ENCODE results near the gene FOXP1.

- TF ChIP-seq, protein P1, sequence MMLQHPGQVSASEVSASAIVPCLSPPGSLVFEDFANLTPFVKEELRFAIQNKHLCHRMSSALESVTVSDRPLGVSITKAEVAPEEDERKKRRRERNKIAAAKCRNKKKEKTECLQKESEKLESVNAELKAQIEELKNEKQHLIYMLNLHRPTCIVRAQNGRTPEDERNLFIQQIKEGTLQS (IDR thresholded peaks at IDR 0.05): no peak
- TF ChIP-seq, protein P2, sequence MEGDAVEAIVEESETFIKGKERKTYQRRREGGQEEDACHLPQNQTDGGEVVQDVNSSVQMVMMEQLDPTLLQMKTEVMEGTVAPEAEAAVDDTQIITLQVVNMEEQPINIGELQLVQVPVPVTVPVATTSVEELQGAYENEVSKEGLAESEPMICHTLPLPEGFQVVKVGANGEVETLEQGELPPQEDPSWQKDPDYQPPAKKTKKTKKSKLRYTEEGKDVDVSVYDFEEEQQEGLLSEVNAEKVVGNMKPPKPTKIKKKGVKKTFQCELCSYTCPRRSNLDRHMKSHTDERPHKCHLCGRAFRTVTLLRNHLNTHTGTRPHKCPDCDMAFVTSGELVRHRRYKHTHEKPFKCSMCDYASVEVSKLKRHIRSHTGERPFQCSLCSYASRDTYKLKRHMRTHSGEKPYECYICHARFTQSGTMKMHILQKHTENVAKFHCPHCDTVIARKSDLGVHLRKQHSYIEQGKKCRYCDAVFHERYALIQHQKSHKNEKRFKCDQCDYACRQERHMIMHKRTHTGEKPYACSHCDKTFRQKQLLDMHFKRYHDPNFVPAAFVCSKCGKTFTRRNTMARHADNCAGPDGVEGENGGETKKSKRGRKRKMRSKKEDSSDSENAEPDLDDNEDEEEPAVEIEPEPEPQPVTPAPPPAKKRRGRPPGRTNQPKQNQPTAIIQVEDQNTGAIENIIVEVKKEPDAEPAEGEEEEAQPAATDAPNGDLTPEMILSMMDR (IDR thresholded peaks at IDR 0.05; ENCODE audit: low read depth, low read length, missing input control): no peak
- no peak for TF ChIP-seq SP1 (IDR thresholded peaks at IDR 0.05)
- TF ChIP-seq TAF1 (conservative IDR thresholded peaks at IDR 0.05): no peak
- no peak for TF ChIP-seq MAX (IDR thresholded peaks at IDR 0.05)
- no peak for TF ChIP-seq GABPA (IDR thresholded peaks at IDR 0.05 in 1 of 2, conservative IDR thresholded peaks at IDR 0.05 in 1 of 2)
- no peak for TF ChIP-seq REST (IDR thresholded peaks at IDR 0.05)
- no peak for TF ChIP-seq FOXA1 (IDR thresholded peaks at IDR 0.05)
- peak; percentile 13 to 37 for TF ChIP-seq RAD21 (IDR thresholded peaks at IDR 0.05)
- no peak for TF ChIP-seq JUND (IDR thresholded peaks at IDR 0.05)
- TF ChIP-seq YY1 (IDR thresholded peaks at IDR 0.05): peak; percentile 26
- peak in 1 of 2 donors; percentile 5 for TF ChIP-seq RXRA (IDR thresholded peaks at IDR 0.05)
- no peak for TF ChIP-seq EGR1 (IDR thresholded peaks at IDR 0.05; ENCODE audit: low read depth in 2 of 2)
- TF ChIP-seq HNF4A (conservative IDR thresholded peaks at IDR 0.05): no peak
Observed at GRCh38 chr3:71302604-71303003, 280.9 kb downstream of the FOXP1 start.
